Psoas muscle (tissue), 8 donors: ENCODE results near the gene TARM1. TPM values are rescaled to one million over a fixed set of nuclear protein-coding genes. Genes with fewer than 3 reads are reported as not detected.

Experiments
- ATAC-seq, 4 donors: fragments of 200-7000 bp; cut with Tn5 transposase; one replicate each; pipeline ENCODE4 v1.9.1; 2020; ENCODE audit warnings: moderate library complexity in 3 of 4, mild to moderate bottlenecking in 2 of 4
- DNase-seq, 2 donors: peaks; one replicate each; pipeline ENCODE4 v3.0.0-alpha.2; 2020
- H3K27ac ChIP-seq: fragments of 200-600 bp; one replicate; pipeline ENCODE4 v1.8.0; 2022
- H3K27me3 ChIP-seq, 3 donors: fragments of 200-600 bp in 1 of 3; one replicate each; pipeline versions ENCODE4 v1.6.1 to v1.8.0; 2013 to 2022; ENCODE audit warnings: low read length in 2 of 3, mild to moderate bottlenecking in 2 of 3, moderate library complexity in 1 of 3; ENCODE audit not compliant: insufficient read depth in 3 of 3
- H3K36me3 ChIP-seq, 2 donors: fragments of 200-600 bp in 1 of 2; one replicate each; pipeline versions ENCODE4 v1.6.1 to v1.8.0; 2013 to 2022; ENCODE audit warnings: low read depth in 1 of 2, mild to moderate bottlenecking in 1 of 2, moderate library complexity in 1 of 2; ENCODE audit not compliant: insufficient read depth in 1 of 2
- H3K4me1 ChIP-seq: fragments of 200-600 bp; one replicate; pipeline ENCODE4 v1.8.0; 2022
- H3K4me3 ChIP-seq: fragments of 200-600 bp; one replicate; pipeline ENCODE4 v1.8.0; 2022; ENCODE audit warnings: mild to moderate bottlenecking
- H3K9me3 ChIP-seq: fragments of 200-600 bp; one replicate; pipeline ENCODE4 v1.8.0; 2022
- WGBS, 3 donors: extraction: QIAGEN DNeasy Blood & Tissue Kit; methylation state at CpG; one replicate each; pipeline versions ENCODE4 v1.1.6 to v1.1.7; 2013; 5-methylcytosine and 5-hydroxymethylcytosine counted together
- intact Hi-C, 2 donors: fragments of 100-400 bp; cut with DNase I; formaldehyde crosslinking; loops; one replicate each; pipeline versions ENCODE4 v1.11.0 to v1.14.2; 2022
- polyA plus RNA-seq, 3 donors: library from polyadenylated mRNA; stranded (reverse); fragments of 200-250 nt; gene quantifications; one replicate each; pipeline ENCODE4 v1.2.3, GENCODE V29; 2013
- total RNA-seq, 4 donors: library from RNA; stranded (reverse); fragmentation: NEBNext Ultra II Directional in 2 of 4; extraction: Animal tissue kit (Norgen Biotek cat#: 25700) in 2 of 4; gene quantifications; one replicate each; pipeline versions ENCODE4 v1.2.1 to v1.2.4, GENCODE V29; 2021 to 2023
- TF ChIP-seq, protein P1 (sequence below): fragments of 200-600 bp; IDR thresholded peaks from one replicate; pipeline ENCODE4 v1.8.0; 2022; ENCODE audit warnings: antibody characterized with exemption
- donor health status: healthy with polysubstance abuse.
- donor health status: DM: no; HTN: no; CAD: no; lungs with moderate emphysema.
- donor health status: Bipolar disorder and iron deficiency.
- donor health status: healthy.
- donor health status: DM: yes; HTN: yes; CAD: no.
- donor health status: DM: no; HTN: no; CAD: no.
- donor health status: DM: no; HTN: no; CAD: no.
- donor health status: DM: yes; HTN: yes; CAD: no.

TARM1 gene
- total and polyA plus RNA-seq, 7 donors = not detected

DNA sequence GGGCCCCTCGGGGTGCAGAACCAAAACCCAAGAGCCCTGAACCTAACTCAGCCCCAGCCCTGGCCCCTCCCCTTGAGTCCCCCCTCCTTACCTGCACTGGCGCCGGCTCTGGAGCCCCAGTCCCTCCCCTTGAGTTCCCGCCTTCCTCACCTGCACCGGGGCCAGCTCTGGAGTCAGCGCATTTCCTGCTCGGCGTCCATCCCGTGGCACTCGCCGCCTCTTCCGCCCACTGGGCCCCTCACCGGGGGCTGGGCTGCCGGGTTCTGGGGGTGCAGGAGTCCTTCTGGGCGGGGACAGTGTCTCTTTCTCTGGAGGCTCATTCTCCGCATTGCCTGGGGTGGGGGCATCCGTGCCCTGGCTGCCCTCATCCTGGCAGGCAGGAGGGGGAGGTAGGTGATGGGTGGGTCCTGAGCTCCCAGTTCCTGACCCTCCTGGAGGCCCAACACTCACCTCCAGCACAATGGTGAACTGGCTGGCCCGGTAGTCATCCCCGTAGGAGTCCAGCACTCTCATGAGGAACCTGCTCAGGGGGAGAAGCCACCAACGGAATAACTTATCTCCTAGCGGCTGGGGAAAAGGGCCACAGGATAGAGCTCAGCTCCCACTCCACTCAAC is 26.8 kb upstream of the TARM1 start:
- Histone ChIP-seq H3K9me3 (no peaks in the 10 kb centered on the region), H3K4me1 (peaks cover 3% of the 10 kb centered on the region), H3K36me3 (peaks cover 6 to 71% of the 10 kb centered on the region in 2 donors), H3K27me3 (no peaks in the 10 kb centered on the region), H3K27ac (no peak overlapping the region), H3K4me3 (no peak overlapping the region)
- TF ChIP-seq, protein P1, sequence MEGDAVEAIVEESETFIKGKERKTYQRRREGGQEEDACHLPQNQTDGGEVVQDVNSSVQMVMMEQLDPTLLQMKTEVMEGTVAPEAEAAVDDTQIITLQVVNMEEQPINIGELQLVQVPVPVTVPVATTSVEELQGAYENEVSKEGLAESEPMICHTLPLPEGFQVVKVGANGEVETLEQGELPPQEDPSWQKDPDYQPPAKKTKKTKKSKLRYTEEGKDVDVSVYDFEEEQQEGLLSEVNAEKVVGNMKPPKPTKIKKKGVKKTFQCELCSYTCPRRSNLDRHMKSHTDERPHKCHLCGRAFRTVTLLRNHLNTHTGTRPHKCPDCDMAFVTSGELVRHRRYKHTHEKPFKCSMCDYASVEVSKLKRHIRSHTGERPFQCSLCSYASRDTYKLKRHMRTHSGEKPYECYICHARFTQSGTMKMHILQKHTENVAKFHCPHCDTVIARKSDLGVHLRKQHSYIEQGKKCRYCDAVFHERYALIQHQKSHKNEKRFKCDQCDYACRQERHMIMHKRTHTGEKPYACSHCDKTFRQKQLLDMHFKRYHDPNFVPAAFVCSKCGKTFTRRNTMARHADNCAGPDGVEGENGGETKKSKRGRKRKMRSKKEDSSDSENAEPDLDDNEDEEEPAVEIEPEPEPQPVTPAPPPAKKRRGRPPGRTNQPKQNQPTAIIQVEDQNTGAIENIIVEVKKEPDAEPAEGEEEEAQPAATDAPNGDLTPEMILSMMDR = no peak
- intact Hi-C loops = loop anchor here in 1 of 2 donors (10.0 kb wide), 1 partner anchor 123 kb away; no protein-coding TSS in a partner anchor
- 76 to 81% (median 80%) methylated on average over 21 of the region's 21 CpGs for WGBS, 3 donors
- ATAC-seq = no peak
- no peak for DNase-seq

DNA sequence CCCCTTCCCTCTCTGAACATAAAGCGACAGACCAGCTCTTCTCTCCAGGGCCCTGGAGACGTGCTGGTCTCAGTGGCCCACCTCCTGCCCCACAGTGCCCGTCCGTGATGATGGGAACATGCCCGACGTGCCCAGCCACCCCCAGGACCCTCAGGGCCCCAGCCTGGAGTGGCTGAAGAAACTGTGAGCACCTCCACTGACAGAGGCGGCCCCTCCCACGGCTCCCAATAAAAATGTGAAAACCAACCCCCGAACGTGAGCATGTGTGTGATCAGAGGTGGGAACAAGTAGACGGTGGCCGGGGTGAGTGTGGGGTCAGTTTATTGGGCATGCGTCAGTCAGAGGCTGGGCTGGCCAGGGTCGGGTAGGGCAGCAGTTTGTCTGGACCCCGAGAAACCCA is 25.6 kb upstream of the TARM1 start:
- DNase-seq (no peak), ATAC-seq (no peak)
- TF ChIP-seq, protein P1 = no peak
- intact Hi-C loops = loop anchor here in 1 of 2 donors (10.0 kb wide), 1 partner anchor 122 kb away; no protein-coding TSS in a partner anchor
- H3K4me3 ChIP-seq = no peak overlapping the region
- 76 to 86% (median 85%) methylated on average over 15 of the region's 15 CpGs for WGBS, 3 donors
- H3K4me1 ChIP-seq = peaks cover 3% of the 10 kb centered on the region
- H3K27me3 ChIP-seq = no peaks in the 10 kb centered on the region
- no peaks in the 10 kb centered on the region for H3K9me3 ChIP-seq
- peaks cover 6 to 60% of the 10 kb centered on the region in 2 donors for H3K36me3 ChIP-seq
- no peak overlapping the region for H3K27ac ChIP-seq

DNA sequence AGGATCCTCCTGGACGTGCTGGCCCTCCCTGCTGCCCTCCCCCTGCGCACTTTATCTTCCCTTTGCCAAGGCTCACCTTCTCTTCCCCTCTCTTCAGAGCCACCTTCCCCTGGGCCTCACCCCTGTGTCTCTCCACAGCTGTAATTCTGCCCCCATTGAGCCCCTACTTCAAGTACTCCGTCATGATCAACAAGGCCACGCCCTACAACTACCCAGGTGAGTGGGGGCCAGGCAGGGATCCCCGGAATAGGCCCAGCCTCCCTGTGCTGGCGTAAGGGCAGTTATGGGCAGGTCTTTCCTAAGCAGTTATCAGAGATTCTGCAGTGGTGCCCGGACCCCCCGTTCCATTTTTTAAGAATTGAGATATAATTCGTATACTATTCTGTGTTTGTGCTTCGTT is 24.6 kb upstream of the TARM1 start:
- intact Hi-C loops = loop anchor here in 1 of 2 donors (10.0 kb wide), 1 partner anchor 121 kb away; no protein-coding TSS in a partner anchor
- H3K36me3 ChIP-seq = peaks cover 6 to 53% of the 10 kb centered on the region in 2 donors
- TF ChIP-seq, protein P1 = no peak
- peaks cover 3% of the 10 kb centered on the region for H3K4me1 ChIP-seq
- 89 to 92% (median 92%) methylated on average over 10 of the region's 10 CpGs for WGBS, 3 donors
- DNase-seq = no peak
- no peak for ATAC-seq
- no peak overlapping the region for H3K4me3 ChIP-seq
- H3K27me3 ChIP-seq = no peaks in the 10 kb centered on the region
- no peak overlapping the region for H3K27ac ChIP-seq
- H3K9me3 ChIP-seq = no peaks in the 10 kb centered on the region

DNA sequence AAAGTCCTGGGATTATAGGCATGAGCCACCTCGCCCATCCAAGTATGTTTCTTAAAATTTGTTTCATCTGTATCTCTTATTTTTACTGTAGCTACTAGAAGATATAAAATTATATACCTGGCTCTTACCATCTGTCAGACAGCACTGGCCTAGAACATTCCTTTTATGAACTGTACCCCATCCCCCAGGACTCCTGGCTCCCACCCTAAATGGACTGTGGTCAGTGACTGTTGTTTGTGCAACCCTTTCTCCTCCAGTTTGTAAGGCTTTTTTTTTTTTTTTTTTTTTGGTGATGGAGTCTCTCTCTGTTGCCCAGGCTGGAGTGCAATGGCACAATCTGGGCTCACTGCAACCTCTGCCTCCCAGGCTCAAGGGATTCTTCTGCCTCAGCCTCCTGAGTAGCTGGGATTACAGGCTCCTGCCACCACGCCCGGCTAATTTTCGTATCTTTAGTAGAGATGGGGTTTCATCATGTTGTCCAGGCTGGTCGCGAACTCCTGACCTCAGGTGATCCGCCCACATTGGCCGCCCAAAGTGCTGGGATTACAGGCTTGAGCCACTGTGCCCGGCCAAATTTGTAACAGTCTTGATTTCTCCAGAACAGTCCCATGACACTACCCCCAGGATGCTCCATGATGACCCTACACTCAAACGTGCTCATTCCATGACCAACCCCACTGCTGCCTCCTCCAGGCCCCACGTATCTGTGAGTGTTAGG is 24.0 kb upstream of the TARM1 start:
- TF ChIP-seq, protein P1 = no peak
- DNase-seq = no peak
- H3K27ac ChIP-seq = no peak overlapping the region
- H3K27me3 ChIP-seq = no peaks in the 10 kb centered on the region
- intact Hi-C loops = loop anchor here in 1 of 2 donors (10.0 kb wide), 1 partner anchor 120 kb away; no protein-coding TSS in a partner anchor
- peaks cover 6 to 46% of the 10 kb centered on the region in 2 donors for H3K36me3 ChIP-seq
- no peak for ATAC-seq
- no peak overlapping the region for H3K4me3 ChIP-seq
- peaks cover 3% of the 10 kb centered on the region for H3K4me1 ChIP-seq
- no peaks in the 10 kb centered on the region for H3K9me3 ChIP-seq
- WGBS, 3 donors = 75 to 83% (median 75%) methylated on average over 11 of the region's 11 CpGs
